SH-SY5Y (cell line): ENCODE results near the gene FAM83C.

ENCODE experiments used
- GATA2 ChIP-seq: IDR thresholded peaks from 2 replicates; pipeline ENCODE4 v1.6.1; 2011; ENCODE audit warnings: mild to moderate bottlenecking, low read depth, low read length
- GATA3 ChIP-seq: IDR thresholded peaks from 2 replicates; pipeline ENCODE4 v1.6.1; 2011; ENCODE audit warnings: low read depth, mild to moderate bottlenecking, low read length, moderate library complexity

- TF ChIP-seq GATA2, result no peak
- TF ChIP-seq GATA3, result no peak
Measured at GRCh38 chr20:35286077-35286898, 5.9 kb downstream of the FAM83C start.
